Suppressor macrophage (primary cell): ENCODE measurements around the gene CNR1.
"Not testable (repeated sequence)": the region's sequence is repeated elsewhere in the genome, so short reads cannot be mapped to it uniquely, and the experiment has no call there.

Experiments
- DNase-seq, 4 experiments: peaks; one replicate each; pipeline ENCODE4 v3.0.0-alpha.2; 2020 to 2022
- total RNA-seq, 17 experiments: gene quantifications; one replicate each; lab custom pipeline; 2026; ENCODE audit warnings: mixed read lengths in 6 of 17, inconsistent platforms in 3 of 17; lab: John Stamatoyannopoulos, UW

The CNR1 gene
- 0 to 3.4 (median 0.13) reads per million in 17 experiments for total RNA-seq

DNA sequence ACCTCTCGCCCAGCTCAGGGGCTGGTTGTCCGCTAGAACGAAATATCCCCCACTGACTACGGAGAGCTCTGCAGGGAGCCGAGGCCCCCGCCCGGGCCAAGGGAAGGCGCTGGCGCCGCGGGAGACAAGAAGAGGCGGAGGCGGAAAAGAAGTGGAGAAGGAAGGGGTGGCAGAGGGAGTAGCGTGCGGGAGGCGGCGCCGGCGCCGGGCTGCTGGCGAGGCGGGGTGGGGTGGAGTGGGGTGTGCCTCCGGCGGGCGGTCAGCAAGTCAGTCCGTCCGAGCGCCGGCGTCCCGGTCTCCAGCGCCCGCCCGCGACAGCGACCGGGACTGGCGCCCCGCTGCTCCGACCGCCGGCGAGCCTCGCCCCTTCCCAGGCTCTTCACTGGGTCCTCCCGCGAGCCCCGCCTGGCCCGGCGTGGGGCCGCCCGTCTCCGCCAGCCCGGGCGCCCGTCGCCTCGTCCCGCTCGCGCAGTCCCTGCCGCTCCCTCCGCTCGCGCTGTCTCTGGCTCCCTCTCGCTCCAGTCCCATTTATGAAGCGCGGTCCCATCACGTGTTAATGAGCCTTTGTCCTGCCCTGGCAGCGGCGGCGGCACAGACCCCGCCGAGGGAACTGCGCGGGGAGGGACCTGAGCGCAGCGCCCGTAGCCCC lies at the start of gene CNR1:
CNR1 (minus strand) TSS at position 504 of the 649 bp plus-strand sequence. CDS start 21,073 bp downstream, outside the sequence.
- peak; percentile 16 to 61 (median 40) for DNase-seq

DNA sequence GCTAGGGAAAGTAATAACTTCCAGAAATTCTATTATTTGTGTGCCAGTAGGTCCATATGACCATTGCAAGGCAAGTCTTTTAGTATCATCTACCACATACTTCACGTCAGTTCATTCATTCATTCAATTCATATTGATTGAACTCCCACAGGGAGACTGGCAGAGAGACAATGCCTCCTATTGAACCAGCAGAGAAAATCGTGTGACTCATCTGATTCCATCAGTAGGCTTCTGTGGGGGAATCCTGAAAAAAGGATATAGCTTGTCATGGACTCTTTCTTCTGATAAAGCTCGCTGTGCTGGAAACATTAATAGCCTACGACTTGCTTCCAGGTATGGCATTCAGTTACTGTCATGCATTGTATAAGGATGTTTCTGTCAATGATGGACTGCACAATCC lies 45.3 kb upstream of the CNR1 start:
- no peak for DNase-seq

DNA sequence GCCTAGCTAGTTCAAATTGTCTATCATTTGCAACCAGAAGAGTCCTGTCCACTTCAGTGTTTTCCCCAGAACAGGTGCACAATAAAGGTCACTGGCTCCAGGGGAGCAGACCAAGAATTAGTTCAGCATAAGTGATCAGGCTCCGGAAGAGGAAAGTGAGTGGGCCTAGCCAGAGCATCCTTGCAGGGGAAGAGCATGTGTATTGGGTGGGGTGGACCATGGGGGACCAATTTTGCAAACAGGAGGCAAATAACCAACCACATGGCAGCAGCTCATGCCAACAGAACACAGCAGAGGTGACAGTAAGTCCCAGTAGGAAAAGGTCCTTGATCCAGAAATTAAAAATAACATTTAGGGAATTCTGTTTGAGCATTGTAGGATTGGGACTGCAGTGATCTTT lies 43.2 kb upstream of the CNR1 start:
- no peak for DNase-seq

DNA sequence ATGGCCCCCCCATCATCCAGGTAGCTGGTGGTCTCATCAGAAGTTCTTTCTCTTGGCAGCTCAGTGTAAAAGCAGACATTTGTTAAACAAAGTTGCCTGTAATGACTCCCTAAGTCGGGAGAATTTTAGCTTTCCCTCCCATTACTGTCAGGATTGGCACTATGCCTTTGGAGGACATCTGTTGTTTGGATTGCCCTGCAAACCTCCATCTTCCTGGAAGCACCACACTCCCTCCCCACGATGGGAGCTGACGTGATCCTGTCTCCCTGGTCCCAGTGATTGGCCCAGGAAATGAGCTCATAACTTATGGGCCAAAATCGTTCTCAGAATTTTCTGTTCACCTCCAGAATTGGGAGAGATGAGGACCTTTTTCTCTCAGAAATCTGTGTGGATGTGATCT lies 42.6 kb upstream of the CNR1 start:
- DNase-seq = no peak

DNA sequence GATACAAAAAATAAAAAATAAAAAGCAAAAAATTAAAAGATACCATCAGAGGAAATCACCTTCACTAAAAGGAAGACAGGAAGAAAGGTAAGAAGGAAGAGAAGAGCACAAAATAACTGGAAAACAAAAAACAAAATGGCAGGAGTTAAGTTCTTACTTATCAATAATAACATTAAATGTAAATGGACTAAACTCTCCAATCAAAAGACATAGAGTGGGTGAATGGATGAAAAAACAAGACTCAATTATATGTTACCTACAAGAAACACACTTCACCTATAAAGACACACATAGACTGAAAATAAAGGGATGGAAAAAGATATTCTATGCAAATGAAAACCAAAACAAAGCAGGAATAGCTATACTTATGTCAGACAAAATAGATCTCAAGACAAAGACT lies 35.6 kb upstream of the CNR1 start:
- DNase-seq = not testable (repeated sequence)

DNA sequence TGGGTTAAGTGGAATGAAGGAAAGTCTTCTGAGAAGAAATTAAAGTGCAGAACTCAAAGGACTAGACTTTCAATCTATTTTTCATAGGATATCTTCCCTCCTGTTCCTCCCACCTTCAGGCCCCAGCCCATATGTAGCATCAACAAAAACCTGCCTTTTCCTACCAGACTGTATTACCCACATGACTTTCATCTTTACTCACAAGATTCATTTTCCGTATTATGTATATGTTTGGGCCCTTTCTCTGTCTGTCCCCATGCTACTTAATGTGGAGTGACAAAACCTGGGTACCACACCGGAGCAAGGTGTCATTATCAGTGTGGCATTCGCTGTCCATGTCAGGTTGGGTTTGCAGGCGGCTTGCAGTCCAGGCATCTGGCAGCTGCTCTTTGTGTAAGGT lies 18.8 kb upstream of the CNR1 start:
- no peak for DNase-seq

DNA sequence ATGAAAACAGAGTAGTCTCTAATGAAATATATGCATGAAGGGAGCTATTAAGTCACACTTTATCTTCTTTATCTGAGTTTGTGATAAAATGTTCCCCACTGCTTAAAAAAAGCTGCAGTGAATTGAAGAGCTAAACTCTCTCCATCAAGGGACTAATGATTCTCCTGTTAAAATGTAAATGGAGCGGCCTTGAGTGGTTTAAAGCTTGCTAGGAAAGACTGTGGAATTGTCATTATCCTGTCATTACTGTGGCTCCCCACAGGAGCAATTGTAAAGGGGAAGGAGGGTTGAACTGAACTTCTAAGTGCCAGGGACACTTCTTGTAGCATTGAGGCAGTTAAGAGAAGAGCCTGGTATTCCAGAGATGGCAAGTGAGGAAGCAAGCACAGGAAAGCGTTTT lies 17.3 kb upstream of the CNR1 start:
- DNase-seq = no peak

DNA sequence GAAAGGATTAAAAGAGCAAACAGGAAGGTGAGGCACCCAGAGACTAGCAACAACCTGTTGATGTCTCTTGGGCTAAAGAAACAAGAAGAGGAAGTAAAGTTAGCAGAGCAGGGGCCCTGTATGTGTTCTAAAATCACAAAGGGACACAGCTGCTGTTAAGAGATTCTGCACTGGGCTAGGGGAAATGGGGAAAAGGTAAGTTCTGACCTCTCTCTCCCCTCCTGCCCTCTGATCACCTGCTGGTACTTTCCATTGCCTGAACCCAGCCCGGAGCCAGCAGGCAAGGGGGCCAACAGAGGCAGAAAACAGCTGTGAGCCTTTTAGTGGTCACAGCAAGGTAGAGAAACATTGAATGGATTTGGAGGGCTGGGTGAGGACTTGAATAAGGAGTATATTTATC lies 13.5 kb upstream of the CNR1 start:
- no peak for DNase-seq

DNA sequence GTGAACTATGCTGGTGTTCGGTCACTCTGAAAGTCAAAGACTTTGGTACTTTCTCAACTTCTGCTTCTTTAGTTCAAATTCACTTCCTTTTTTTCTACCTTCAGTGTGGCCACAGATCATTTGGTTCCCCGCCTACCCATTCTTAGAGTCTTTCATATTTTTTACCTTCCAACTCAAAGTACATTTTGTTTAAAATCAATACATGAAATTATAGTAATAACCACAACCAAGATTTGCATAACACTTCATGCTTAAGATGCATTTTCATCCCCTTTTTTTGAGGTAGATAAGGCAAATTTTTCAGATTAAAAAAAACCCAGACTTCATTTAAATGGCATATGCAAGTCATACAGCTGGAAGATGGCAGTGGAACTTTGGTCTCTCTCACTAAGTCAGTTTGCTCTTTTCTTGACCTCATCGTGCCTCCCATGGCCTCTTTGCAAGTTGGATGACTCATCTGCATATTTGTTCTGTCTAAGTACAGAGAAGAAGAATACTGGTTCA lies 11.9 kb upstream of the CNR1 start:
- DNase-seq = peak in 3 of 4 experiments; percentile 21 to 65 (median 36)

DNA sequence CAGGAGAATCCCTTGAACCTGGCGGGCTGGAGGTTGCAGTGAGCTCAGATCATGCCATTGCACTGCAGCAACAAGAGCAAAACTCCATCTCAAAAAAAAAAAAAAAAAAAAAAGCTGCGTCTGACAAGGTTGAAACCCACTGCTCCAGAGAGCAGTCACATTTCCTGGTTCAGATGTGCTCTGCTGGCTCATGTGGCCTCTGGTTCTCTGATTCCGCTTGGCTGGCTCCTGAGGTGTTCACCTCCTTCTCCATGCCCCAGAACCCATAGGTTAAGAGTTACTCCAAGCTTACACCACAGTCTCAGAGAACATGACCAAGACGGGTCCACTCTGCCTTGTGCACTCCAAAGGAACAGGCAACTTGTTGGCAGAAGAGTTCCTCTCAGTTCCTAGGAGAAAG lies 8.8 kb upstream of the CNR1 start:
- DNase-seq = no peak

DNA sequence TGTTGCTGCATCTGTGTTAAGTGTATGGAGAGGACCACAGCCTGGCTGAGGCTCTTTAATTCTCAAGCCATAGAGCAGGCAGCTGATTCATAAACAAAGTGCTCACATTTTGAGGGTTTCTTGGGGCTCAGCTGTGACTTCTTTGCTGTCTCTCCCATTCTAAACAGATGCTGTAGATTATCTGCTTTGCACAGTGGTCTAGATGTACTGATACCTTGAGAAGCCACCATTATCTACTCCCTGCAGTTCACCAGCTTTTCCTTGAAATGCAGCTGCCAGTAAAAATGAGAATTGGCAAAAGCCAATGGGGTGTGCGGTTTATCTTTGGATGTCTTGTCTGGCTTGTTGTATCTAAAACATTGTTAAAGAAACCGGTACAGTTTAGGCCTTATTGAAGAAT lies 5.2 kb upstream of the CNR1 start:
- no peak for DNase-seq

DNA sequence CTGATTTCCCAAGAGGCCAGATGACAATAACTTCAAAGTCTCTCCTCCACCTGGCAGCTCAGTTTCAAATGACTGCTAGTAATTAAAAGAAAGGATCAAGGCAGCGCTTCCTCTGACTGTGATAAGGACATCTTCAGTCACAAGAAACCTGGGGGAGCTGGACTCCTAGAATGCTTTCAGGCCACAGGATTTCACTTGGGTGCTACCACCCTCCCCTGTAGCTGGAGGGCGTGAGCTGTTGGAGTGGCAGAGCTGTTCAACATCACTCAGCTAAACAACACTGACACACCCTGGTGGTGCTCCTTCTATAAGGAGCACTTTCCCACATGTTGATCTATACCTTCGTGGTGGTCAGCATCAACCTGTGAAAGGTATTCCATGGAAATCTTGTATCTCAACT lies 2.2 kb upstream of the CNR1 start:
- DNase-seq = no peak

DNA sequence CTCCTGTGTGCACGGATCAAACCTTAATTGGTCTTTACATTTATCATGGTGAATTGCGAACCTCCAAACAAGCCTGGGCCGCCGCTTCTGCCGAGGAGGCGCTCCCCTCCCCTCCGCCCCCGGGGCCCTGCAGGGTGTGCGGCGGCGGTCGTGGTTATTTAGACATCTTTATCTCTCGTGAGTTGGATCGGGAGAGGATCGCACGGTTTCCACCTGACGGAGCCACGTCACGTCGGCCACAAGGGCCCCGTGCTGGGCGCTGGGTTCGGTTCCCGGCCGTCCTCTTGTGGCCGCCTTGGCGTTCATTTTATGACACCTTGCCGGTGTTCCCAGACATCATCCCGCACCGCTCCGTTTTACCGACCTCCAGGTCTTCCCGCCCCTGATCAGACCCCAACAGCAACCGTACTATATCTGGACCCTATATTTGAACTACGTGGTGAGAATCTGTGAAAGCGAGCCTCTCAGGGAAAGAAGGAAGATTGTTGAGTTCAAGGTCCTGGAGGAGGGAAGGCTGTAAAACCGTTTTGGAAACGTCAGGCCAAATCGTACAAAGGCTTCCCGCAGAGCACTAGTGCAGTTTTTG lies 1.3 kb upstream of the CNR1 start:
- DNase-seq = peak in 2 of 4 experiments; percentile 8 to 10

DNA sequence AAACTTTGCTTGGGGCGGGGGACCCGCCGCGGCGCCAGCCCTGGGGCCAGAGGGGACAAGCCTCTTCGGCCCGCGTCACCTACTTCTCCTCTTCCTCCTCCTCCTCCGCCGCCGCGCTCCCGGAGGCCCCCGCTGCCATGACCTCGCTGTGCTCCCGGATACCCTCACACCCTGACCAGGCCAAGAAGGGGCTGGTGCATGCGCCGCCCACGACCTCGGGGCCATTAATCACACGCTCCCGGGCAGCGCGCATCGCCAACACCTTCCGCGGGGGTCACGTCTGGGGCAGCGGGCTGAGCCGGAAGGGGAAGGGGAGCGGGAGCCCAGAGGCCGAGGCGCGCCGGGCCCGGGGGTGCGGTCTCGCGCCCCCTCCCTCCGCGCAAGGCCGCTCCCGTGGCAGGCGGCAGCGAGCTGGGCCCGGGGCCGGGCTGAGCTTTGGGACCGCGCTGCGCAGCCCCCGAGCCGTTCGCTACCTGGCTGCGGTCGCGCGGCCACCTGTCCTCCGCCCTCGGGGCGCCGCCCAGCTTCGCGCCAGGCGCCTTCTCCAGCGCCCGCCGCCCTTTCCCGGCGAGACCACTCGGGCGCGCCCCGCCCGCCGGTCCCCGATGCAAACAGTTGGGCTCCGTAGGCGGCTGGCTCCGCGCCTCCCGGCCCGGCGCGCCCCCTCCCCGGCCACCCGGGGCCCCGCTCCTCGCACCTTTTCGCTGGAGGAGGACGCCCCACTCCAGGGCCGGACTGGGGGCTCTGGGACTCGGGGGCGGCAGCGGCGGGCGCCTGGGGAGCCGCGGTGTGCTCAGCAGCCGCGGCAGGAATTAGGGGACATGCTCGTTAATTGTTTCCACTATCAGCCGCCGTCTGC lies 575 bp upstream of the CNR1 start:
- peak; percentile 5 to 47 (median 36) for DNase-seq

DNA sequence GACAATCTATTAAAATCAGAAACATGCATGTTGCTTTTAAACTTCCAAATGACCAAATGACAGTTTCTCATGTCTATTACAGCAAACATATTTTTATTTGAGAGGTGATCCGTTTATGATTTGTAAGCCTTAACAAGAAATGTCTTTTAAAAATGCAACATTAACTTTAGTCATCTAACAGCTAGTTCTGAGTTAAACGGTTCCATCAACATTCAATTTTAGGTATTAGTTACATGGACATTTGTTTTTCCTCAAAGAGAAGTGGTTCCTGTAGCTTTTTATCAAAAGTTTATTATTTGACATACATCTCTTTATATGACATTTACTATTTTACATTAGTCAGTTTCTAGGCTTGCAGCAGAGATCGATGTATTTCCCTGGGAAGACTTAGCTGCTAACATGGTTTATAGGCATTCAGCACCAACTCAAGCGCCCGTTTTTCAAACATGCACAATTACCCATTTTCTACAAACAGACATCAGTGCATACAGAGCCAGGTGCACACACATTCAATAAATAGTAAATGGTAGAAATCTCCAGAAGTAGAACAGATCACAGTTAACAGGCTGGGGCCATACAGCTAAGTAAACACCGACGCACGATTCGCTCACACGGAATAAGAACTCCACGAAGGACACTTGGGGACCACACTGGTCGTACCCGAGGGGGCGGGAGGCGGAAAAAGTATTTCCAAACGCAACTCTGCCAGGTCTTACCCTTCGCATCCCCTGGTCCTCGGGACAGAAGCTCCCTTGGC lies 882 bp downstream of the CNR1 start:
- DNase-seq = no peak

DNA sequence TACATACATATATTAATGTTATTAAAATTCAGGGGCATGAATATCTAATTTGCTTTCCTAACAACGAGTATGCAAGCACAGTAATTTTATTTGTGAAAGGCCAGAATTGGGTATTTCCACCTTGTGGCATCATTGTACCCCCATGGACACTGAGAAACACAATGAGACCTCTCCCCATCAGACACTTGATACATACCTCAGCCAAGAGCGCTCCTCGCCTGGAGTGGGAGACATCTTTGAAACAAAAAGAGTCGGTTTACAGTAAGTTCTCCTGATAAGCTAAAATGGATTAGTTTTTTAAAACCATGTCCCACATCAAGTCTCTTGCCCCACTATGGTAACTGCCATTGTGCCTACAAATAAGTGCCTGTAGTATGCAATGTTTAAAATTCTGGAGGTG lies 2.1 kb downstream of the CNR1 start:
- no peak for DNase-seq

DNA sequence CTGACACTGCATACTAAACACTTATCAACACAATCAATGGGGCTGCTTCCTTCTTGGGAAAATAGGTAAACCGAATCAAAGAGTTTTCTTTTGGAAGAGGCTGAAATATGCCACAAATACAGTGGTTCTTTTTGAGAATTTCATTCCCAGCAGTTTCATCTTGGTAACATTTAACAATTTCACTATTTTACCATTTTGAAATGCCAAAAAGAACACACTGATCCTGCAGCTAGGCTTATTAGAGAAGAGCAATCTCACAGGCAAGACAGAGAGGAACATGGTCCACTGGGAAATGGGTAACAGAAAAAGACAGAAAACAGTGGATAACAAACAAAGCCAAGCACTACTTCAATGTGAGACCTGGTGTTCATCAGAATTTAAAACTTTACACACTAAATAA lies 2.5 kb downstream of the CNR1 start:
- DNase-seq = no peak

DNA sequence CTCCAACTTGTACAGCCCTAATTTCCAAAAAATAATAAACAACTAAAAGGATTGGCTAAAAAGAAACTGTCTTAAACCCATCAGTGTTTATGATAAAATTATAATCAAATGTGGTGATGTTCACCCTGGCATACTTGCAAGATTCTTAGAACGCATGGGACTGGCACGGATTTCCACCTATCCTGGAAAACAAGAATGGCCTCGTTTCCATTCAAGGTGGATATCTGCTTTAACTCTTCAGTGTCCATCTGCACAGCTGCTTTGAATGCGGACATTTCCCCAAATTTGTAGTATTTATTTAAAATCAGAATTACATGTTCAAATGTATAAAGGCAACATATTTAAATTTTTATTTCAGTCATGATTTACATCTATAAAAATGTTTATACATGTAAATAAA lies 4.2 kb downstream of the CNR1 start:
- no peak for DNase-seq

DNA sequence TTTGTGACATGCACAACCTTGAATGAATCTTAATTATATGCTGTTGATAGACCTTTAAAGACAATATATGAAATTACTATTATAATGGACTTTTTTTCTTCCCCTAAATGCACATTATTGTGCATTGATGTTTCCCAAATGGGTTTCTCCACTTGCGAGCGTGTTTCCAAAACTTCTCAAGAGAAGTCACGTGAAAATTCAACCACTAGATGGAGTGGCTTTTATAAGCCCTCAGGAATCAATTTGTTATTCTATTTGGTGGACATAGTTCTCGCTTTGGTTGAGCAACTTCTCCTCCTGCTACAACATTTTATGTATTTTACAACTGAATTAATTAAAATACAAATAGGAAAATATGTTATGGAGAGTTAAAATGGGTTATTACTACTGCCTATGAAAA lies 9.0 kb downstream of the CNR1 start:
- DNase-seq = no peak

DNA sequence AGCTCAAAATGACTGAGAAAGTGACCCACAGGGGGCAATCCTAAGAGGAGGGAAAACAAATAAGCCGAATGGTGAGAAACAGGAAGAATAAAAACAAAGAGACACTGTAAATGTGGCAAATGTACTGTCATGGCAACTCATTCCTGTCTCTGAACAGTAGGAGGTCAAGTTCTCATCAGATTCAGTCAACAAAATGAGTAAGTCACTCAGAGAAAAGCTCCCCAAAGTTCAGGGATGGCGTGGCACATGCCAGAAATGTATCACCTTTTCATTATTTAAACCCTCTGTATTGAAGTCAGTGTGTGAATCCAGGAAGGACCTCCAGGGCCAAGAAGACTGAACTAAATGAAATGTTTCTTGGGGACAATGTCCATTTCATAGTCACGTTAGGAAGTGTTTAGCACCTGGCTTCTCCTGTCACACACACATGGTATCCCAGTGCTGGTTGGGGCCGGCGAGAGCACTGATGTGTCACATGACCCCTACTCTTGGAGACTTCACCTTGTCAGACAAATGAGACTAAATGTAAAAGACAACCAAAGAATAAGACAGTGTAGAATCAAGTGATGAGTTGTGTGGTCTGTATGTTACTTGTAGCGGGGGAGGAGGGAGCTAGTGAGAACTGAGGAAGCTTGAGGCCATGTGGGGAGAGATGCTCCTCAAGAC lies 20.7 kb downstream of the CNR1 start:
- DNase-seq = no peak

DNA sequence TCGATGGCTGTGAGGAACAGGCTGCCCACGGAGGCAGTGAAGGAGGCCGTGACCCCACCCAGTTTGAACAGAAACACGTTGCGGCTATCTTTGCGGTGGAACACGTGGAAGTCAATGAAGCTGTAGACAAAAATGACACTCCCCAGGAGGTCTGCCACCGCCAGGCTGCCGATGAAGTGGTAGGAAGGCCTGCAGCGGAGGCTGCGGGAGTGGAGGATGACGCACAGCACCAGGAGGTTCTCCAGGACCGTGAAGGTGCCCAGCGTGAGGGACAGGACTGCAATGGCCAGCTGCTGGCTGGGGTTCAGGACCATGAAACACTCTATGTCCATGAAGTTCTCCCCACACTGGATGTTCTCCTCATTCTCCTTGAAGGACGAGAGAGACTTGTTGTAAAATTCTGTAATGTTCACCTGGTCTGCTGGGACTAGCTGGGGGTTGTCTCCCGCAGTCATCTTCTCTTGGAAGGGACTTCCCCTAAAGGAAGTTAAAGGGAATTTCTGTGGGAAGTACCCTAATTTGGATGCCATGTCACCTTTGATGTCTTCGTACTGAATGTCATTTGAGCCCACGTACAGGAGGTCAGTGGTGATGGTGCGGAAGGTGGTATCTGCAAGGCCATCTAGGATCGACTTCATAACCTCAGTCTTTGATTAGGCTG lies 21.4 kb downstream of the CNR1 start:
- no peak for DNase-seq
